ENCODE measurements around the gene TPK1.

TPK1 gene

GRCh38 chr7:144481833-144482232, 354.0 kb downstream of the TPK1 start:
- no peak overlapping the region for H3K4me3 ChIP-seq (ENCODE audit: low read depth, low read length)
- no peak for TF ChIP-seq CTCF (IDR thresholded peaks at IDR 0.05; ENCODE audit: borderline replicate concordance, insufficient read depth, low read depth, low read length)

DNA sequence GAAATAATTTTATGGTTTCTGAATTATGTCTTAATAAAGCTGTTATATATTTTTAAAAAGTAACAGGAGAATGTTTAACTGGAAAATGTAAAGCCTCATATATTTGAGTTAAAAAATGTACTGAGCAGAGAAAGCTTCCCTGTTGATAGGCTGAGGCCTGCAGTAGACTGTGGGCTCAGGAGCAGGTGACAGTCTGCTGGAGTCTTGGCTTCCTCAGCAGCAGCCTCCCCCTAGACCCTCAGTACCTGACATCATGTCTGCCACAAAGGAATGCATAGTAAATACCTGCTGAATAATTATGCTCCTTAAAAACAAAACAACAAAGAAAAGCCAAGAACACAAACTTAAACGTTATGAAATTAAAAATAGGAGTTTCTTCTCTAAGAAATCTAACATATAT, 358.5 kb downstream of the TPK1 start:
- no peak for TF ChIP-seq CTCF (IDR thresholded peaks at IDR 0.05; ENCODE audit: borderline replicate concordance, insufficient read depth, low read depth, low read length)
- no peak overlapping the region for H3K4me3 ChIP-seq (ENCODE audit: low read depth, low read length)

DNA sequence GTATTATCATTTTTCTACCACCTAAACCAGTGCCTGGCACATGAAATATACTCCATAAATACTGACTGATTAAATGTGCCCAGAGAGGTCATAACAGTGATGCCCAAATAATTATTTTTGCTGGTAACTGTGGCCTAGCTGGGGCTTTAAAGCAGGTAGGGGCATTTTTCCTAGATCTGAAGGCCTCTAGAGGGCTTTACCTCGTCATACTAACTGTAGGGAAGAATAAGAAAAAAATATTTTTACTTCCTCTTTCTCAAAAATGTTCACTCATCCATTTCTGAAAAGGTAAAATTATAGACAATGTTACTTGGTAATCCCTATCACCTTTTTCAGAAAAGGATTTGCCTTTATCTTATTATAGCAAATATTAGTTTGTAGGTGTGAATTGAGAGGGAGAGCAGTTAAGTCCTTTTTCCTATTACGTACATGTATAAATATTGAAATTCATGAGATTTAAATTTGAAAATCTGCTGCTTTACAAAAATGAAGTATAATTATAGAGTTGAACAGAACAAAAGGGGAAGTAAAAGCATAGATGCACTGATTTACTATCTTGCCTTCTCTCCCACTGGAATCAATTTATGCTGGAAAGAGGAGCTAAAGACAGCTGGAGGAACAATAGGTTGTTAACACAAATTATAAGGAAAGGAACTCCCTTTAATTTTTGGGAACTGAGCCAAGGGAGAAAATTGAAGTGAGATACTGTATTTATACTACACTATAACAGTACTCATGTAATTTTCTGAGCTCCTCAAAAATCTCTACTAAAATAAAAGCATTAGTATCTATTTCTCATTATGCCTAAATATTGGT, 360.8 kb downstream of the TPK1 start:
- no peak overlapping the region for H3K4me3 ChIP-seq (ENCODE audit: low read depth, low read length)
- no peak for TF ChIP-seq CTCF (IDR thresholded peaks at IDR 0.05; ENCODE audit: borderline replicate concordance, insufficient read depth, low read depth, low read length)

- no peak overlapping the region for H3K4me3 ChIP-seq (ENCODE audit: low read depth, low read length)
- TF ChIP-seq CTCF (IDR thresholded peaks at IDR 0.05; ENCODE audit: borderline replicate concordance, insufficient read depth, low read depth, low read length) = no peak
Observed at GRCh38 chr7:144474363-144474762, 361.5 kb downstream of the TPK1 start.

DNA sequence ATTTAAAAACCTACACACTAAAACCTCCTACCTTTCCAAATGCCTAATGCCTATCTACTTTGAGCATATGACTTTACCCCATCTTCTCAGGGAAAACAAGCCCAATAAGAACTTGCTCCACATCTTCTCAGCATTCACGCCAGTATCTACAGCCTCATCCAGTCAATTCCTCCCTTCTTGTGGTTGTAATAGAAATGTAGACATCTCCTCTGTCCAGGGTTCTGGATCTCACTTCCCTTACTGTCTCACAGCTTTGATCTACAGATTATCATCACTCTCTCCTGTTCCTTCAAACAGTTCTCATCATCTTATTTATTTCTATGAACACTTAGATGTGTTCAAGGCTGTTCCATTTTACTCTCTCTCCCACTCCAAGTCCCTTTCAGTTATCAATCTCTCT, 361.9 kb downstream of the TPK1 start:
- H3K4me3 ChIP-seq (ENCODE audit: low read depth, low read length) = no peak overlapping the region
- TF ChIP-seq CTCF (IDR thresholded peaks at IDR 0.05; ENCODE audit: borderline replicate concordance, insufficient read depth, low read depth, low read length) = no peak

GRCh38 chr7:144470078-144470477, 365.8 kb downstream of the TPK1 start:
- no peak for TF ChIP-seq CTCF (IDR thresholded peaks at IDR 0.05; ENCODE audit: borderline replicate concordance, insufficient read depth, low read depth, low read length)

More at GRCh38 chr7:144470078-144470477, 365.8 kb downstream of the TPK1 start:
- no peak overlapping the region for H3K4me3 ChIP-seq (ENCODE audit: low read depth, low read length)

Measured in GM12875 (cell line).